HG03135 (cell line): Measurements from ENCODE around the gene SPTLC3.

Experiments
- ATAC-seq: cut with Tn5 transposase; IDR thresholded peaks from one replicate; pipeline ENCODE4 v1.9.1; 2021; ENCODE audit warnings: mild to moderate bottlenecking, moderate library complexity; ENCODE audit not compliant: unreplicated experiment

Gene SPTLC3

DNA sequence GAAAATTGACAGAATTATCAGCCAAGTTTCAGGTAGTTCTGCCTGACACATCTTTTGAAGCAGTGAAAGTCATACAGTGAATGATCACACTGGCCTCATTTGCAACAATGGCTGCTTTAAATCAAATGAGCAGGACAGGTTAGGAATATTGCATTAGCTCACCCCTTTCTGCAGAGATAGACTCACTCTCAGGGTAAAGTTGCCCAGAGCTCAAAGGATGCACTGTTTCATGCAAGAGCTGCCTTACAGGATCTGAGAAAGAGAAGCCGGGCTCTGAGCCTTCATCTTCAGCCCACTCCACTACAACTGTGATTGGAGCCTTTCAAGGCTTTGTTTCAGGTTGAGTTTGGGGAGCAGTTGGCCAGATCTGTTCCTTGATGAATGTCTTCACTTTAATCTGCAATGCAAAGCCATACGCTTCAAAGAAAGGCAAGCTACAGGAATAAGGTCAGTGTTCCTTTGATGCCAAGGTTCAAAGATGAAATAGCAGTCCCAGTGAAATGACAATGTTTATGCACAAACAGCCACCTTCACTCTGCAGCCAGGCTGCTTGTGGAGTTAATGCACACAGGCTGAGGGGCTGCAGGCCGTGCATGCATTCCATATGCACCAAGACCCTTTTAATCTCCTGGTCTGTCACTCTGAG is 121.4 kb downstream of the SPTLC3 start:
- no peak for ATAC-seq

DNA sequence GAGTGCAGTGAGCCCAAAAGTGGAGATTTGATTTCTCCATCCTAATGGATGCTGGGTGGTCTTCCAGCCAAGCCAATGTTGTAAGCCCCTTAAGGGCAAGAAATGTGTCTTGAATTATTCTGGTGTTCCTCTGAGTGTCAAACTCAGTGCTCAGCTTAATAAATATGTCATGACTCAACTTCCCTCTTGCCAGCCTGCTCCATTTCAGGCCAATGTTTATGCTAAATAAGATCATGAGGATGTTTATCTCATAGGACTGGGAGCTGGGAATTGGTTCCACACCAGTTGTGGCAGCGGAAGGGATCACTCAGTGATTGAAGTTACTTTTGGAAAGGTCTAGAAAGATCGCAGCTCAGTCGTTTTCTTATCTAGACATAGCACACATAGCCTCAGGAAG is 121.9 kb downstream of the SPTLC3 start:
- ATAC-seq, result no peak

- no peak for ATAC-seq
Measured at GRCh38 chr20:13131688-13132087, 122.9 kb downstream of the SPTLC3 start.

- ATAC-seq, result no peak
Measured at GRCh38 chr20:13139459-13140150, 130.8 kb downstream of the SPTLC3 start.

- ATAC-seq, result no peak
Measured at GRCh38 chr20:13140201-13140600, 131.4 kb downstream of the SPTLC3 start.

DNA sequence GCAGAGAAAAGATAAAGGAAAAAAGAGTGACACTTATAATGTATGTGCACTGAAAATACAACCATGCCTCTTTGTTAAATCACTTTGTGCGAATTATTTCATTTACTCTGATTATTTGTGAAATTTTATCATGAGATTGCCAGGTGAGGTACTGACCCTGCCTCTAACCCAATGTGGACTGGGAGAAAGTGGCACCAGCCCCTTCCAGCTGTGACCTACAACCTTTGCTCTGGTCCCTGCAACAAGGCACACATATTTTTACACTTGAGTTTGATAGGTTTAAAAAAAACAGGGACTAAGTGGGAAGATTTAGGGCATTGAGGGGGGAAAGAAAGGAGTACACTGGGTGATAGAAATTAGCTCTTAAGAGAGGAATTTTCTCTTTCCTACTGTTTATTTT is 132.0 kb downstream of the SPTLC3 start:
- no peak for ATAC-seq

- no peak for ATAC-seq
Measured at GRCh38 chr20:13141546-13141945, 132.8 kb downstream of the SPTLC3 start.

DNA sequence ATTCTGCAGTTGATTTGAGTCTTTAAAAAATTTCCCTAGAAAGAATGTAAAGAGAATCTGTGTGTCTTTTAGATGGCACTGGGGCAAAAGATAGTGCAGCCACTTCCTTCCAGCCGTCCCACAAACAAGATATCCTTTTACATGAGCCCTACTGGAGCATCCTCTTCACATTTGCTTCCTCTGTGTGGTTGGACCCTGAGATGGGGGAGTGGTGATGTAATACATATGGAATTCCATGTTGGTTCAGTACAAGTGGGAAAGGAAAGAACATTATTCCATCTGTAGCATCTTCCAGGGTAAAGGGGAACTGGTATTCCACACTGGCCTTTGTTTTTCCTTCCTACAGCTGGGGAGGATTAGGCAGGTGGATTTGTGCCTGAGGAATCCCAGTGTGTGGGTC is 133.4 kb downstream of the SPTLC3 start:
- no peak for ATAC-seq

DNA sequence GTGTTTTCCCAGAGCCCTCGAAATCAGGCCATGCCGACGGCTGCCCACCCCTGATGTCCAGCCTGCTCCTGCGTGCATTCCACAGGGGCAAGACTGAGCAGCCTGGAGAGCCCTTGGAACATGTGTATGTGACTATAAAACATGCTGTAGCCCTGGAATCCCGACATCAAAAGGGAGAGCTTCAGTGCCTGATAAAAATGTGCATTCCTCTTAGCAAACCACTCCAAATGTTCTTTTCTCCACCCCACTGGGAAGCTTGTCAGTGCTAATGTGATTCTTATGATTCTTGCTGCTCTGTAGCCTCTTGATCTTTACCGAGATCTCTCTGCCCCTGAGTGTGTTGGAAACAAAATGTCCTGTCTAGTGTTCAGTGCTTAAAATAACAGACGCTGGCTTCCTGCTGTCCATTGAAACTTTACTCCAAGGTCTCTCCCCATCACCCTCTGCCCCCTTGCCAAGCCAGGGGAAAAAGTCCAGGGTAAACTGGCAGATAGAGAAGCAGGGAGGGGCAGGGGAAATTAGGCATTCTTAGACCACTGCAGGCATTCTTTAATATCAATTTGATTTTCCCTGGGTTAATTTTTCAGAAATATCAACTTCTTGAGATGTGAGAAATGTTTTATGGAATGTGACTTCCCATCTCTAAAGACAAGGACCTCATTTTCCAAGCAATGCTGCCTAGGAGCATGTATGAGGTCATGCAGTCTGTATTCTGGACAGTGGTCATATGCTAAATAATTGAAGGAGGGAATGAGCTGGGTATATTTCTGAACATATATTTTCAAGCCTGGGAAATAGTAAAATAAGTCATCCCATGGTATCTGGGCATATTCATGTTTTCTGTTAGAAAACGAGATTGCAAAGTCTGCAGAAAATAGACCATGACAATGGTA is 138.5 kb downstream of the SPTLC3 start:
- no peak for ATAC-seq

- ATAC-seq, result no peak
Measured at GRCh38 chr20:13147971-13148370, 139.2 kb downstream of the SPTLC3 start.

DNA sequence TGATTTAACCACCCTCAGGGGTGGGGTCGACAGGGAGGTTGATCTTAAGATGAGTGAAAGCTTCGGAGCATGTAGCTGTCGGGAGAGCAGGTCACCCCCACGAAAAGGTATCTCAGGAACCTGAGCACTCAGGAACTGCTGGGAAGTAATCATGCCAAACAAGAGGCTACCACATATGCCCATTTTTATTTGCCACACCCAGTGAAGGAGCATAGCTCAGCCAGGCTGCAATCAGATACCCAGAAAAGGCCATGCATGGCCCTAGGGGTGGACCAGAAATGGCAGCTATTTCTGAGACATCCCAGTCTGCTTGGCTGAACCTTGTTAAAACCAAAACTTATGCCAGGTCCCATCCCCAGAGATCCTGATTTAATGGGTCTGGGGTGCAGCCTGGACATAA is 139.6 kb downstream of the SPTLC3 start:
- ATAC-seq, result no peak

GRCh38 chr20:13148961-13149360 is 140.2 kb downstream of the SPTLC3 start:
- ATAC-seq, result no peak

DNA sequence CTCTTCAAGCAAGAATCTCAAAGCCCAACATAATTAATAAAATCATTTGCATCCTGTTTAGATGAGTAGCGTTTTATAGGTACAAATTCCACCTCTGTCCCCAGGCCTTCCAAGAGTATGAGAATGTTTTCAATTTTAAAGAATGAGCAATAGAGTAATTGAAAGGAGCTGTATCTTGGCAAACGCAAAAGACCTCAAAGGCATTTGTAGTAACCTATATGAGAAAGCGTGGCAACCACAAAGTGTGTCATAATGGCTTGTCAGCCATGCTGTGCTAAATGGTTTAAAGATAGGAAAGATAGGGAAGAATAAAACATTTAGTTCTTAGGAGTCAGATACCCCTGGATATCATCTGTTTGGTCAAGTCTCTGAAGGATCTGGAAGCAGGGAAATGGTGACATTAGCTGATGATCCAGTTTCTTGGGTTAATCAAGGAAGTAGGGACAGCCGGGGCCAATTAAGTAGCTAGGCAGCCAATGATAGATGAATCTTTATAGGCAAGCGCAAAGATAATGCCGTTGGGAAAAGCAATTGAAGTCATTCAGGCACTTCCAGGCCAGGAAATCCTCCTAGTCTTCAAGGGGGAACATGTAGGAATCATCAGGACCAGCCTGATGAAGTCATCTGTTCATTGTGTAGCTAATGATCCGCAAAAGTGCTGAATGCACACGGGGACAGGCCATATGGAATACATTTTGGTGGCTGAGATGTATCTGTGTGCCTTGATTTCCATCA is 140.8 kb downstream of the SPTLC3 start:
- no peak for ATAC-seq

- no peak for ATAC-seq
Measured at GRCh38 chr20:13158369-13158768, 149.6 kb downstream of the SPTLC3 start.

DNA sequence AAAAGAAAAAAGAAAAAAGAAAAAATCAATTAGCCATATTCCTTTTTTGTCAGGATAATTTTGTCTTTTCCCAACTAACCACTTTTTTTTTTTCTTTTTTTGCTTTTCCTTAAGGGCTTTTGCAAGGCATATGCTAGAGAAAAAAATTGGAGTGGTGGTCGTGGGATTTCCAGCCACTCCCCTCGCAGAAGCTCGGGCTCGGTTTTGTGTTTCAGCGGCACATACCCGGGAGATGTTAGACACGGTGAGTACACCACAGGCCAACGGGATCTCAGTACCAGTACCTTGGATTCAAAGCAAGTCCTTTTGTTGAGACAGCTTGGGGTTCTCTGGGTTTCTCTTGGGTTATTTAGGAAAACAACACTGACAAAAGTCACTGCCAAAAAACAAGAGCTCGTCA is 151.1 kb downstream of the SPTLC3 start:
- ATAC-seq, result no peak

DNA sequence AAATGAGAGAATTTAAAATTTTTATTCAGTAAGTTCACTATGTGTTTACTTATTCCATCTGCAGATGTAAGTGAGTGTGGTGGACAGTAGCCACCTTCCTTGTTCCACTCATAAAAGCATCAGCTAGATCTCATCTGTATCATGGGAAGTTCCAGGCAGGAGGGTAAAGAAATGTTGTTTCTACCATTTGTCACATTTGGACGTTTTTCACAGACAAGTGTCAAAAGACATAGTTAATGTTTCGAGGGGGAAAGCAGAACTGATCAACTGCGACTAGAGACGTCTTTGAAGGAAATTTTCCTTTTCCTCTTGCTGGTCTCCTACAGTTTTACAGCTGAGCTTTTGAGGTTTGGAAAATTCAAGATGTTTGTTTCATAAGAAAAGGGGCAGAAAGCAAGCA is 156.4 kb downstream of the SPTLC3 start:
- no peak for ATAC-seq

- ATAC-seq, result no peak
Measured at GRCh38 chr20:13166011-13166410, 157.2 kb downstream of the SPTLC3 start.

- no peak for ATAC-seq
Measured at GRCh38 chr20:13166437-13166836, 157.7 kb downstream of the SPTLC3 start.

GRCh38 chr20:13169086-13169485 is 160.3 kb downstream of the SPTLC3 start:
- ATAC-seq, result no peak

DNA sequence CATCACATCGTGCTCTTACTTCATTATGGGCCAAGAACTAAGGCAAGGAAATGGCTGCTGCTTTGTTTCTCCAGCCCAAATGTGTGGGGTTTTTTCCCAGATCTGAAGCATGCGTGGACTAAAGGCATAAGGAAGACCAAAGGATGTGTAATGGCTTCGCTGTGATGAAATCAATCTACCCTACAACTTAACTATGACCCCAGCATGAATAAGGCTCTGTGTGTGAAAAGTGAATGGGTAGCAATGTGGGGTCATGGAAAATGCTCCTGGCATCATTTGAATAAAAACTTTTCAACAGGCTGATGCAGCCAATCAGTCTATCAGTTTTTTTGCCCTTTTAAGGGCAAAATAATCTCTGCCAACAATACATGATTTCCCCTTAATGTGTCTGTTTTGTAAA is 162.0 kb downstream of the SPTLC3 start:
- ATAC-seq, result no peak

DNA sequence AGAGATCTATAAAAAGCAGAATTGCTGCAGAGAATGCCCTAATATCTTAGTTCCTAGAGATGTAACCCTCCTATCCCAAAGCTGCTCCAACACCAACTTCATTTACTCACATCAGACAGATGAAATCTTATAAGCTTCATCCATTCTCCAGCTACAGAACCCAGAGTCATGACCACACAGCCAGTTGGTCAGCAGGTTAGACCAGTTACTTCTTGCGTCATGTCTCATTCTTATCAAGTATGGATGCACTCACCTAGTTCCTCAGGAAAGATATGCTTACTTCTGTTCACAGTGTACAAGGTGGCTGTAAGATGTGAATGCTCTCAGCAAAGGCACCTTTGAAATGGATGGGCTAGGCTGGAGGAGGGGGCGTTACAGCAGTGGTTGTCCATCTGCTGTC is 164.4 kb downstream of the SPTLC3 start:
- no peak for ATAC-seq
